HepG2 (cell line): ENCODE measurements around the gene ZBTB20. TPM values are rescaled to one million over a fixed set of nuclear protein-coding genes. Genes with fewer than 3 reads are reported as not detected.
A peak's percentile ranks its signal among the peaks of the same experiment; 100 is the strongest.

Experiments
- ATAC-seq: fragments of 200-7000 bp; cut with Tn5 transposase; 3 replicates; pipeline ENCODE4 v1.9.1; 2020; ENCODE audit warnings: mild to moderate bottlenecking, moderate library complexity
- BruUV-seq: library from RNA; stranded (reverse); fragments of 400-500 nt; replicated peaks from 2 replicates; lab custom pipeline; 2021; lab: Mats Ljungman, UMichigan
- CTCF ChIA-PET: fragments of 300-600 bp; formaldehyde crosslinking; extraction: SDS; loops from one replicate; lab custom pipeline; 2021; ENCODE audit warnings: low total read pairs, inconsistent platforms, low intra/inter-chr PET ratio; lab: Yijun Ruan, JAX
- POLR2A ChIA-PET: fragments of 350-600 bp; sonication (Branson Sonifier 250); formaldehyde crosslinking; loops from one replicate; lab custom pipeline; 2020; ENCODE audit warnings: antibody characterized with exemption, inconsistent platforms; lab: Yijun Ruan, JAX
- DNase-seq: peaks from one replicate; pipeline ENCODE4 v3.0.0-alpha.2; 2015; ENCODE audit warnings: low spot score
- FAIRE-seq: peaks from 3 replicates; lab custom pipeline; 2011; peaks lifted over from hg19 to GRCh38; lab: Jason Lieb, UNC
- H2AFZ ChIP-seq: one replicate; pipeline ENCODE4 v1.6.1; 2011; ENCODE audit warnings: low read length, inconsistent platforms
- H3K27ac ChIP-seq: fragments of 300-600 bp; 3 replicates; pipeline ENCODE4 v1.8.0; 2011; ENCODE audit warnings: mixed run types, mild to moderate bottlenecking, mixed read lengths, low read length, inconsistent platforms; ENCODE audit not compliant: insufficient read depth; ENCODE audit errors: extremely low read length
- H3K27me3 ChIP-seq, 2 experiments: fragments of 200-600 bp in 1 of 2; 2 replicates in 1 of 2; 3 replicates in 1 of 2; pipeline versions ENCODE4 v1.6.0 to v1.8.0; 2011; ENCODE audit warnings: low read length in 2 of 2, mild to moderate bottlenecking in 2 of 2, moderate library complexity in 2 of 2, inconsistent platforms in 1 of 2; ENCODE audit not compliant: insufficient read depth in 2 of 2, control insufficient read depth in 1 of 2
- H3K36me3 ChIP-seq, 2 experiments: fragments of 200-600 bp in 1 of 2; replicated peaks in 1 of 2; 2 replicates in 1 of 2; 3 replicates in 1 of 2; pipeline versions ENCODE4 v1.5.1 to v1.8.0; 2011; ENCODE audit warnings: low read length in 2 of 2, inconsistent platforms in 1 of 2; ENCODE audit not compliant: insufficient read depth in 2 of 2, control insufficient read depth in 1 of 2
- H3K4me1 ChIP-seq: 2 replicates; pipeline ENCODE4 v1.5.1; 2012; ENCODE audit warnings: low read length, inconsistent platforms; ENCODE audit not compliant: insufficient read depth
- H3K4me2 ChIP-seq: 2 replicates; pipeline ENCODE4 v1.6.0; 2011; ENCODE audit warnings: low read depth, low read length, inconsistent platforms
- H3K4me3 ChIP-seq, 3 experiments: fragments of 200-600 bp in 1 of 3; sonication (generic), shearing (Covaris generic) in 1 of 3; replicated peaks in 1 of 3; 2 replicates each; pipeline ENCODE4 v1.5.1; 2011 to 2016; ENCODE audit warnings: low read length in 3 of 3, inconsistent platforms in 2 of 3, low read depth in 2 of 3, mild to moderate bottlenecking in 2 of 3, control low read depth in 1 of 3, mixed read lengths in 1 of 3; ENCODE audit not compliant: insufficient read depth in 1 of 3
- H3K79me2 ChIP-seq: one replicate; pipeline ENCODE4 v1.6.1; 2011; ENCODE audit warnings: low read length, inconsistent platforms; ENCODE audit not compliant: insufficient read depth
- H3K9ac ChIP-seq: 2 replicates; pipeline ENCODE4 v1.6.0; 2011; ENCODE audit warnings: mild to moderate bottlenecking, low read depth, low read length, inconsistent platforms; ENCODE audit not compliant: insufficient read depth
- H3K9me3 ChIP-seq: 2 replicates; pipeline ENCODE4 v1.5.1; 2012; ENCODE audit warnings: mild to moderate bottlenecking, low read length
- H4K20me1 ChIP-seq: 2 replicates; pipeline ENCODE4 v1.6.0; 2011; ENCODE audit warnings: inconsistent platforms, mild to moderate bottlenecking, low read length, moderate library complexity; ENCODE audit not compliant: insufficient read depth
- ATF7 ChIP-seq, 2 experiments: fragments of 450-650 bp in 1 of 2; sonication (generic) in 1 of 2; formaldehyde crosslinking in 1 of 2; IDR thresholded peaks; 2 replicates each; pipeline versions ENCODE4 v1.4.0 to v1.6.1; 2016 to 2020; ENCODE audit warnings: antibody characterized with exemption in 1 of 2, mild to moderate bottlenecking in 1 of 2, missing genetic modification reagents in 1 of 2
- KLF6 ChIP-seq: IDR thresholded peaks from 2 replicates; pipeline ENCODE4 v1.8.0; 2016; ENCODE audit warnings: missing biosample characterization, missing genetic modification reagents
- ZEB1 ChIP-seq: IDR thresholded peaks from 2 replicates; pipeline ENCODE4 v1.6.1; 2012; ENCODE audit warnings: mild to moderate bottlenecking, low read depth, inconsistent platforms; ENCODE audit not compliant: insufficient replicate concordance
- WGBS: methylation state at CpG from one replicate; pipeline ENCODE4 v1.1.6; 2017; ENCODE audit warnings: low lambda C conversion rate; 5-methylcytosine and 5-hydroxymethylcytosine counted together
- in situ Hi-C: cut with HindIII; loops from 2 replicates; pipeline ENCODE4 v1.10.0; 2017; ENCODE audit warnings: low pct_unique_long_range_greater_than_20kb; ENCODE audit not compliant: extremely low pct_ligation_motif_present
- intact Hi-C: fragments of 100-400 bp; cut with micrococcal nuclease; formaldehyde crosslinking; loops from one replicate; pipeline ENCODE4 v1.10.0; 2022; ENCODE audit not compliant: unreplicated experiment
- polyA plus RNA-seq, 8 experiments: library from polyadenylated mRNA; depleted of rRNA in 3 of 8; stranded (reverse) in 7 of 8; unstranded in 1 of 8; fragments of >200 nt; fragmentation: Illumina TruSeq in 4 of 8; extraction: Trizol in 4 of 8; gene quantifications; 2 replicates each; pipeline versions ENCODE4 v1.2.1 to v1.2.3, GENCODE V29; 2011 to 2016; ENCODE audit warnings: low read depth in 4 of 8, missing spikeins in 1 of 8, mixed read lengths in 1 of 8; ENCODE audit not compliant: insufficient read depth in 1 of 8
- total RNA-seq, 5 experiments: library from RNA; depleted of rRNA; stranded (reverse); fragments of >200 nt; fragmentation: Illumina TruSeq; extraction: Trizol; gene quantifications; 2 replicates each; pipeline ENCODE4 v1.2.3, GENCODE V29; 2016; ENCODE audit warnings: low read depth in 1 of 5
- TF ChIP-seq, protein P1 (sequence below): sonication (generic); formaldehyde crosslinking; IDR thresholded peaks from 2 replicates; pipeline ENCODE4 v1.5.0; 2020; ENCODE audit warnings: mild to moderate bottlenecking, missing genetic modification reagents, moderate library complexity

Gene ZBTB20
- total and polyA plus RNA-seq, 2 of the 13 experiments (the other 11 are each of a cell fraction or from before 2014, with no cell fraction given): 1.9 to 8.8 TPM

DNA sequence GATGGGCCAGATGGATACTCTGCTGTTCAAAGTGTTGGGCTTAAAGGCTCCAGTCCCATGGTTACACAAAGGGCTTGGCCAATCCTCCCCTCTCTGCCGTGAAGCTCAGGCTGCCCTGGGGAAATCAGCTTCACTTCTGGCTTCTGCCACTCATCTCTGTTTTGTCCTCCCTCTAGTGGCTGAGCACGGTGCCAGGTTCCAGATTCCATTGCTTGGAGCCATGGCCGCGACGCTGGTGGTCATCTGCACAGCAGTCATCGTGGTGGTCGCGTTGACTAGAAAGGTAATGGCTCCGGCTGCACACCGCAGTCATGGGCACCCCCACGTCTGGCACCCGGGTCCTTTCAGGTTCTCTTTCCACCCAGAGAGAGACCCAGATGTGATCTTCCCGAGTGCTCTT is 847.7 kb downstream of the ZBTB20 start (continued):
- TF ChIP-seq, protein P1, sequence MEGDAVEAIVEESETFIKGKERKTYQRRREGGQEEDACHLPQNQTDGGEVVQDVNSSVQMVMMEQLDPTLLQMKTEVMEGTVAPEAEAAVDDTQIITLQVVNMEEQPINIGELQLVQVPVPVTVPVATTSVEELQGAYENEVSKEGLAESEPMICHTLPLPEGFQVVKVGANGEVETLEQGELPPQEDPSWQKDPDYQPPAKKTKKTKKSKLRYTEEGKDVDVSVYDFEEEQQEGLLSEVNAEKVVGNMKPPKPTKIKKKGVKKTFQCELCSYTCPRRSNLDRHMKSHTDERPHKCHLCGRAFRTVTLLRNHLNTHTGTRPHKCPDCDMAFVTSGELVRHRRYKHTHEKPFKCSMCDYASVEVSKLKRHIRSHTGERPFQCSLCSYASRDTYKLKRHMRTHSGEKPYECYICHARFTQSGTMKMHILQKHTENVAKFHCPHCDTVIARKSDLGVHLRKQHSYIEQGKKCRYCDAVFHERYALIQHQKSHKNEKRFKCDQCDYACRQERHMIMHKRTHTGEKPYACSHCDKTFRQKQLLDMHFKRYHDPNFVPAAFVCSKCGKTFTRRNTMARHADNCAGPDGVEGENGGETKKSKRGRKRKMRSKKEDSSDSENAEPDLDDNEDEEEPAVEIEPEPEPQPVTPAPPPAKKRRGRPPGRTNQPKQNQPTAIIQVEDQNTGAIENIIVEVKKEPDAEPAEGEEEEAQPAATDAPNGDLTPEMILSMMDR (CRISPR knock-in tag): peak; percentile 80
- no peak for TF ChIP-seq ZEB1

DNA sequence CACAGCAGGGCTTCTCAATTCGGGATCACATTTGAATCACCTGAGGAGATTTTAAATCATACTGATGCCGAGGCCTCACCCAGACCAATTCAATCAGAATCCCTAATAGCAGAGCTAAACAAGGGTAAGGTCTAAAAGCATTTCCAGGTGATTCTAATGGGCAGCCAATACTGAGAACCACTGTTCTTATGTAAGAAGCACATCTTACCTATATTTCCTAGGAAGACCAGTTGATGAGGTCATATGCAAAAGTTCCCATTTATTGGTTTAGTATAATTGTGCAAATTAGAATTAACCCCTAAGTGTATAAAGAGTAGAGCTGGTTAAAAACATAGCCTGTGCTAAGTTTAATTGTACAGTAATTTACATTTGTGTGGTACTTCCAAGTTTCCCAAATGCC is 851.1 kb downstream of the ZBTB20 start:
- Histone ChIP-seq H3K4me1 (no peaks in the 10 kb centered on the region), H3K4me3 (no peak overlapping the region), H3K79me2 (no peaks in the 10 kb centered on the region), H3K9me3 (no peaks in the 10 kb centered on the region), H3K4me2 (no peak overlapping the region), H3K9ac (no peak overlapping the region), H3K36me3 (no peaks in the 10 kb centered on the region), H2AFZ (no peak overlapping the region), H4K20me1 (no peaks in the 10 kb centered on the region), H3K27me3 (no peaks in the 10 kb centered on the region; a peak in 1 of 5 replicates), H3K27ac (no peak overlapping the region)
- FAIRE-seq: no peak
- no peak for TF ChIP-seq KLF6
- TF ChIP-seq ATF7 (IDR thresholded peaks at IDR 0.05): 0 out of 2 replicates have a peak, but pooled peaks have one; percentile 5
- TF ChIP-seq ATF7 (CRISPR knock-in tag; IDR thresholded peaks at IDR 0.05): no peak
- 14% methylated on average over 2 of the region's 2 CpGs for WGBS
- intact Hi-C loops (no loop called here), in situ Hi-C loops (loop anchor here (10.0 kb wide), 1 partner anchor 141 kb away; no protein-coding TSS in a partner anchor)
- DNase-seq: no peak
- no peak for ATAC-seq
- CTCF ChIA-PET: no interaction called here
- BruUV-seq: no TSS peak
- POLR2A ChIA-PET: no interaction called here
